MG63 (cell line): ENCODE data around the gene CCBE1. TPM values are rescaled to one million over a fixed set of nuclear protein-coding genes. Genes with fewer than 3 reads are reported as not detected.
"Not testable (repeated sequence)": the region's sequence is repeated elsewhere in the genome, so short reads cannot be mapped to it uniquely, and the experiment has no call there.

Experiments used
- DNase-seq: peaks from one replicate; pipeline ENCODE4 v3.0.0-alpha.2; 2020
- H3K27me3 ChIP-seq: fragments of 250-450 bp; sonication (Bioruptor Pico); 2 replicates; pipeline ENCODE4 v1.5.1; 2020; ENCODE audit warnings: mild to moderate bottlenecking, moderate library complexity
- H3K36me3 ChIP-seq: fragments of 250-450 bp; sonication (Bioruptor Pico); 2 replicates; pipeline ENCODE4 v1.5.1; 2020; ENCODE audit warnings: mild to moderate bottlenecking, moderate library complexity
- H3K4me3 ChIP-seq: fragments of 250-450 bp; sonication (Bioruptor Pico); 2 replicates; pipeline ENCODE4 v1.5.1; 2020; ENCODE audit warnings: mild to moderate bottlenecking, moderate library complexity
- H3K9me3 ChIP-seq: fragments of 250-450 bp; sonication (Bioruptor Pico); 2 replicates; pipeline ENCODE4 v1.5.1; 2020; ENCODE audit warnings: mild to moderate bottlenecking, moderate library complexity
- total RNA-seq: library from RNA; depleted of rRNA; stranded (reverse); fragments of >200 nt; shearing (Covaris generic); gene quantifications from 2 replicates; pipeline ENCODE4 v1.2.3, GENCODE V29; 2014; ENCODE audit warnings: low replicate concordance

CCBE1 gene
- total RNA-seq, 1 experiment from 2014 or later = 26.3 TPM

DNA sequence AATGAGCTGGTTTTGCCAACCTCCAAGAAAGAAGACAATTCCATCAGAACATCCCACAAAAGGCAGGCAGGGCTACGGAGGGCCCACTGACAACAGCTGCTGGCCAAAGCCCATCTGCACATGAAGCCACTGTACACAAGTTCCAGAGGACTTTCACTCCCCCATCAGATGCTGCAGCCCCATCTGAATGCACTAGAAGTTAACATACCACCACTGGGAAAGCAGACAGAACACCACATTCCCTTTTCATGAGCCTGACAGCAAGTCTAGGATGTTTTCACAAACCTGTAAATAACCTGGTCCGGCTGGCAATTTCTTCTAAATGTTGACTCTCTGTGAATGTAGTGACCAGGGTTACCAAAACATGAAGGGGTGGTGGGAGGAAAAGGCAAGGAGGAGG, 41.5 kb downstream of the CCBE1 start:
- Histone ChIP-seq H3K27me3 (no peaks in the 10 kb centered on the region), H3K4me3 (no peak overlapping the region), H3K9me3 (no peaks in the 10 kb centered on the region), H3K36me3 (peaks cover 17% of the 10 kb centered on the region)
- no peak for DNase-seq

DNA sequence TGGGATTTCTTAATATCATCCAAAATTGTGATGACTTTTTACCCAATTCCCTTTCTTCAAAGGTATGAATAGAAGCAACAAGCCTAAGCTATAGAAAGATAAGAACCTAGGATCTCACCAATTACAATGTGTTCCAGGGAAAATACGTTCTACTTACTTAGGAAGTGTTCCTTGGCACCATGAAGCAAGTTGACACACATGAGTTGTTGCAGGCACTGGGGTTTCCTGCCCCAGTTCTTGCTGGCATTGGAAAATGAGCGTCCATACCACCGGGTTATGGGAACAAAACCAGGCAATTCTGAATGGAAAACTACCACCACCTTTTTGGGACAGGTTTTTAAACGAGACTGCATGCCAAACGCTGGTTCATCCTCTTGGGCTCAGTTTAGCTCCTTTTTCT, 46.2 kb downstream of the CCBE1 start:
- DNase-seq = no peak

GRCh38 chr18:59650266-59650820, 46.9 kb downstream of the CCBE1 start:
- Histone ChIP-seq H3K27me3 (no peaks in the 10 kb centered on the region), H3K9me3 (no peaks in the 10 kb centered on the region), H3K36me3 (peaks cover 16% of the 10 kb centered on the region), H3K4me3 (no peak overlapping the region)
- DNase-seq = no peak

More for the DNA sequence above, 46.2 kb downstream of the CCBE1 start:
- peaks cover 17% of the 10 kb centered on the region for H3K36me3 ChIP-seq
- no peaks in the 10 kb centered on the region for H3K27me3 ChIP-seq
- H3K9me3 ChIP-seq = no peaks in the 10 kb centered on the region
- H3K4me3 ChIP-seq = no peak overlapping the region

GRCh38 chr18:59649591-59649990, 47.6 kb downstream of the CCBE1 start:
- no peak for DNase-seq
- H3K9me3 ChIP-seq = no peaks in the 10 kb centered on the region
- H3K36me3 ChIP-seq = peaks cover 13% of the 10 kb centered on the region
- H3K4me3 ChIP-seq = no peak overlapping the region
- no peaks in the 10 kb centered on the region for H3K27me3 ChIP-seq

GRCh38 chr18:59648469-59648868, 48.8 kb downstream of the CCBE1 start:
- H3K27me3 ChIP-seq, DNase-seq, H3K4me3 ChIP-seq, H3K9me3 ChIP-seq: not testable (repeated sequence)
- H3K36me3 ChIP-seq = peaks cover 13% of the 10 kb centered on the region

DNA sequence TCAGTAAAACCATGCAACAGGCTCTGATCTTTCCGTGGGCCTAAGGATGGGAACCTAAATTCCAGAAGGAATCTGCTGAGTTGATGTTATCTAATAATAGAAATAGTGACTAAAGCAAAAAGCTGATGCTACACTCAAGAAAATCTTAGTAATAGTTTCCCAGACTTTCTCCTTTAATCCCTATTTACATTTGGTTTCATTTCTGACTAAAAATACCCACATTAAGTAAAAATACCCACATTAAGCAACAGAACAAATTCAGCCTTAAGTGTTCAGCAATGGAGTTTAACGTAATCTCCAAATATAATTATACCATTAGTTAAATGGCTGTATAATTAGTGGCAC, 50.3 kb downstream of the CCBE1 start:
- H3K27me3 ChIP-seq = no peaks in the 10 kb centered on the region
- DNase-seq = no peak
- H3K4me3 ChIP-seq = no peak overlapping the region
- H3K9me3 ChIP-seq = no peaks in the 10 kb centered on the region
- peaks cover 16% of the 10 kb centered on the region for H3K36me3 ChIP-seq

DNA sequence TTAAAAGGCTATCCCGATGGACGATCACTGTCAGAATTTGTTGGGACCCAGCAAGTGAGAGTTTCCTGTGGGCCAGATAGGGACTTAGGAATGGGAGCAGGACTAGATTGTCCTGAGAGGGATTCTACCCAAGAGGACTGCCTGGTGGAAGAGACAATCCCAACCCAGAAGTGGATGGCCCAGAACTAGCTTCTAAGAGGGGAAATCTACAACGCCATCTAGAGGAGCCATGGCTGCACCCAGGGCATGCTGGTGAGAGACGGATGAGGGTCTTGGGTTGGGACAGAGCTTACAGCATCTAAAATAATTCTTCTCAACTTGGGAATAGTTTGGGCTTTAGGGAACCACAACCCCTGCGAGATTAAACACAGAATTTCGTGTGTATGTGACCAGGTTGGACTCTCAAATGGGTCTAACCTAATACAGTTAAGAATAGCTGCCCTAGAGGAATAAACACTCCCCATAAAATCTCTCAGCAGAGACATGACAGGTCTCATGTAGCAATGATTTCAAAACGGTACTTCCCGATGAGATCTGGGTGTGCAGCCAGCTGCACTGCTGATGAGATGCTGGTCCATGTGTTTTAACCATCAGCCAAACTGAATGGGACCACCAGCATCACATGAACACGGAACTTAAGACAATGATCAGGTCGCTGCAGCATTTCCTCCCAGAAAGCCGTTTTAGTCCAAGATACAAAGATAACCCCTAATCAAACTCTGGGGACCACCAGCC, 50.8 kb downstream of the CCBE1 start:
- Histone ChIP-seq H3K4me3 (no peak overlapping the region), H3K27me3 (no peaks in the 10 kb centered on the region), H3K9me3 (no peaks in the 10 kb centered on the region), H3K36me3 (peaks cover 13% of the 10 kb centered on the region)
- no peak for DNase-seq

DNA sequence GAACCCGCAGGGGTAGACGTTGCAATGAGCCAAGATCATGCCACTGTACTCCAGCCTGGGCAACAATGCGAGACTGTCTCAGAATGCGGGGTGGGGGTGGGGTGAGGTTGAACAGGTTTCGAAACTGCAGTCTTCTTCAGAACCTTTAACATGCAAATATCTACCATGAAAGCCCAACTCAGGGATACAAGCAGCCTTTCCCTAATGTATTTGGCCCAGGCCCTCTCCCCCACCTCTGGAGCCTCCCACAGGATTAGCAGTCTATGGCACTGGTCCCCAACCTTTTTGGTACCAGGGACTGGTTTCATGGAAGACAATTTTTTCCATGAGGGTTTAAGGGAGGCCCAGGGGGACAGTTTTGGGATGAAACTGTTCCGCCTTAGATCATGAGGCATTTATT, 53.5 kb downstream of the CCBE1 start:
- Histone ChIP-seq H3K4me3 (no peak overlapping the region), H3K36me3 (peaks cover 6% of the 10 kb centered on the region; the same call in 1 of the 2 replicates), H3K9me3 (no peaks in the 10 kb centered on the region), H3K27me3 (no peaks in the 10 kb centered on the region)
- DNase-seq = no peak

- H3K4me3 ChIP-seq = no peak overlapping the region
- H3K9me3 ChIP-seq = no peaks in the 10 kb centered on the region
- H3K27me3 ChIP-seq = no peaks in the 10 kb centered on the region
- H3K36me3 ChIP-seq = peaks cover 6% of the 10 kb centered on the region; the same call in 1 of the 2 replicates
- DNase-seq = no peak
Observed at GRCh38 chr18:59640721-59641120, 56.5 kb downstream of the CCBE1 start.

DNA sequence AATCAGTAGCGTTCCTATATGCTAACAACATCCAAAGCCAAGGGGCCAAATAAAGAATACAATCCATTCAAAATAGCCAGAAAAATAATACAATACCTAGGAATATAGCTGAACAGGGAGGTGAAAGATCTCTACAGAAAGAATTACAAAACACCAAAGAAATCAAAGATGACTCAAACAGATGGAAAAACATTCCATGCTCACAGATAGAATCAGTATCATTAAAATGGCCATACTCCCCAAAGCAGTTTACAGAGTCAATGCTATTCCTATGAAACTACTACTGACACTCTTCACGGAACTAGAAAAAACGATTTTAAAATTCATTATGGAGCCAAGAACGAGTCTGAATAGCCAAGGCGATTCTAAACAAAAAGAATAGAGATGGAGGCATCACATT, 57.4 kb downstream of the CCBE1 start:
- H3K36me3 ChIP-seq = peaks cover 6% of the 10 kb centered on the region; the same call in 1 of the 2 replicates
- no peaks in the 10 kb centered on the region for H3K27me3 ChIP-seq
- H3K9me3 ChIP-seq = no peaks in the 10 kb centered on the region
- no peak for DNase-seq
- no peak overlapping the region for H3K4me3 ChIP-seq

DNA sequence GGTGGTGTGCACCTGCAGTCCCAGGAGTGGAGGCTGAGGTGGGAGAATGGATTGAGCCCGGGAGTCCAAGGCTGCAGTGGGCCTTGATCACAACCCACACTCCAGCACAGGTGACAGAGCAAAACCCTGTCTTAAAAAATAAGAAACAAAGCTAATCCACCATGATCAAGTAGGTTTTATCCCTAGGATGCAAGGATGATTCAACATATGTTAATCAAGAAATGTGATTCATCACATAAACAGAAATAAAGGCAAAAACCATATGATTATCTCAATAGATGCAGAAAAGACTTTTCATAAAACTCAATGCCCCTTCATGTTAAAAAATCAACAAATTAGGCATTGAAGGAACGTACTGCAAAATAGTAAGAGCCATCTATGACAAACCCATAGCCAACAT, 58.1 kb downstream of the CCBE1 start:
- H3K27me3 ChIP-seq = no peaks in the 10 kb centered on the region
- DNase-seq = no peak
- no peak overlapping the region for H3K4me3 ChIP-seq
- peaks cover 6% of the 10 kb centered on the region; the same call in 1 of the 2 replicates for H3K36me3 ChIP-seq
- H3K9me3 ChIP-seq = no peaks in the 10 kb centered on the region

DNA sequence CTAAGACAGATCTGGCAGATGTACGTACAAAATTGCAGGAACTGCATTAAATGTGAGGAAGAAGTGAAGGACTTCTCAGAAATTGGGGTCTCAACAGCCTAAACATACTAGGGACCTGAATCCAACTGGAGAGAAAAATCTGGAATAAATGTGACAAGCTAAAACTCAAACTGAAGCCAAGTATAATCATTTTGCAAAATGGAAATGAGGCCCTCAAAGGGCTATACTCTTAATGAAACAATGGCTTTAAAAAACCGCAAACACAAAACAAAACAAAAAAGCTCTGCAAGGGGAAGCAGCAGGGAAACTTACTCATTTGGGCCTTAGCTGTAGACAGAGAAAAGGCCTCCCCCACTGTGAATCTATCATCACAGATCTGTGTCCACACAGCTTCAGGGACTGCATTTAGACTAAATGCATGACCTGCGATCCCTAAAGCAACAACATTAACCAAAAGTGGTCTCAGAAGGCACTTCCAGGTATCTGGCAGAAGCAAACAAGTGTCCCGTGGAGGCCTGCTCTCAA, 63.2 kb downstream of the CCBE1 start:
- peaks cover 7% of the 10 kb centered on the region for H3K36me3 ChIP-seq
- H3K4me3 ChIP-seq = no peak overlapping the region
- H3K9me3 ChIP-seq = no peaks in the 10 kb centered on the region
- H3K27me3 ChIP-seq = no peaks in the 10 kb centered on the region
- no peak for DNase-seq

GRCh38 chr18:59633317-59633716, 63.9 kb downstream of the CCBE1 start:
- no peak for DNase-seq
- Histone ChIP-seq H3K9me3 (no peaks in the 10 kb centered on the region), H3K27me3 (no peaks in the 10 kb centered on the region), H3K4me3 (no peak overlapping the region), H3K36me3 (peaks cover 7% of the 10 kb centered on the region)

GRCh38 chr18:59631583-59632181, 65.5 kb downstream of the CCBE1 start:
- Histone ChIP-seq H3K9me3 (no peaks in the 10 kb centered on the region), H3K4me3 (no peak overlapping the region), H3K27me3 (no peaks in the 10 kb centered on the region), H3K36me3 (peaks cover 7% of the 10 kb centered on the region)
- no peak for DNase-seq

- Histone ChIP-seq H3K36me3 (peaks cover 7% of the 10 kb centered on the region), H3K9me3 (no peaks in the 10 kb centered on the region), H3K27me3 (no peaks in the 10 kb centered on the region), H3K4me3 (no peak overlapping the region)
- no peak for DNase-seq
Observed at GRCh38 chr18:59629894-59630293, 67.3 kb downstream of the CCBE1 start.

DNA sequence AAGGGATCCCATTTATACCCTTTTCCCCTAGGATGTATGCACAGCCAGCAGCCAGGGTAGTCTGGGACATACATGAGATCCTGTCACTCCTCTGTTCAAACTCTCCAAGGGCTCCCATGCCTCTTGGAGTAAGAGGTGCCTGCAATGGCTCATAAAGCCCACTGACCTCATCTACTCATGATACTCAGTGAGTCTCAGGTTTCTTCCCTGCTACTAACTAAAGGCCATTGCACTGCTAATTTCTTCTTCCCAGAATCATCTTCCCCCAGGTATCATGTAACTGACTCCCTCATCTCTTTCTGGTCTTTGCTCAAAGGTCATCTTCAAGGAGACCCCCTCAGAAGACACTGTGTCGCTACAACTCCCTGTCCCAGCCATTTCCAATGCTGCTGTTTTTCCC, 68.2 kb downstream of the CCBE1 start:
- Histone ChIP-seq H3K36me3 (peaks cover 7% of the 10 kb centered on the region), H3K9me3 (no peaks in the 10 kb centered on the region), H3K27me3 (no peaks in the 10 kb centered on the region), H3K4me3 (no peak overlapping the region)
- no peak for DNase-seq

DNA sequence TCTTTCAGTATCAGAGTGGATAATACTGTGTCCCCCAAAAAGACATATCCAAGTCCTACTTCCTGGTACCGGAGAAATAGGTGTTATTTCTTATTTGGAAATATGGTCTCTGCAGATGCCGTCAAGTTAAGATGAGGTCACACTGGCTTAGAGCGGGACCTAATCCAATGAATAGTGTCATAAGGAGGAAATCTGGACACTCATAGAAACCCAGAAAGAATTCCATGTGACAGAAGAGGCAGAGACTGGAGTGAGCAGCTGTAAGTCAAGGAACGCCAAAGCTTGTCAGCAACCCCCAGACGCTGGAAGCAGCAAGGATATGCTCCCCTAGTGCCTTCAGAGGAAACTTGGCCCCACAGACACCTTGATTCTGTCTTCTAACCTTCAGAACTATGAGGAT, 69.8 kb downstream of the CCBE1 start:
- H3K36me3 ChIP-seq = peaks cover 9% of the 10 kb centered on the region
- DNase-seq = no peak
- no peaks in the 10 kb centered on the region for H3K27me3 ChIP-seq
- no peak overlapping the region for H3K4me3 ChIP-seq
- H3K9me3 ChIP-seq = no peaks in the 10 kb centered on the region

DNA sequence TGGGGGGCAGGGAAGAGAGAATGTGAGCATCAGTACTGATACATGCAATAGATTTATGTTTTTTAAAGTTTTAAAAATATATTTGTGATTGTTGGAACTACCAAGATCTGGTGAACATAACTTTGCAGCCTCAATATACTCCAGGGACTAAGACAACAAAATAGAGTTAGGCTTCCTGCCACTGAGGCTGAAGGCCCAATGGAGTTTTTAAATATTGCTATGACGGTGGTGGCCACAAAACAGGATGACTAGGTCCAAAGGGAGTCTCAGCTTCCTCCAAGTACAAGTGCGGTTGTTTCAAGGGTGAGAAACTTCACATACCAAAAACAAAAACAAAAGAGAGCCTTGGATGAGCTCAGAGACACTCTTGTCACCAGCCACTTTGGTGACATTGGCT, 72.9 kb downstream of the CCBE1 start:
- Histone ChIP-seq H3K36me3 (peaks cover 2% of the 10 kb centered on the region), H3K9me3 (no peaks in the 10 kb centered on the region), H3K27me3 (no peaks in the 10 kb centered on the region), H3K4me3 (no peak overlapping the region)
- no peak for DNase-seq
